CD14-positive monocyte (primary cell): ENCODE measurements around the gene ZNF783. TPM values are rescaled to one million over a fixed set of nuclear protein-coding genes. Genes with fewer than 3 reads are reported as not detected.

ENCODE experiments used
- DNase-seq, 3 donors: peaks; one replicate each; pipeline ENCODE4 v3.0.0-alpha.2; 2011 to 2022
- H2AFZ ChIP-seq: 2 replicates; pipeline ENCODE4 v1.6.0; 2012; ENCODE audit warnings: mild to moderate bottlenecking, low read depth, low read length, inconsistent platforms; ENCODE audit not compliant: insufficient read depth, poor library complexity, severe bottlenecking
- H3K27ac ChIP-seq, 2 donors: 1 replicate in 1 of 2; 2 replicates in 1 of 2; pipeline ENCODE4 v1.5.1; 2012 to 2013; ENCODE audit warnings: low read length in 2 of 2, control low read depth in 1 of 2, inconsistent platforms in 1 of 2, low read depth in 1 of 2, mild to moderate bottlenecking in 1 of 2
- H3K27me3 ChIP-seq, 2 donors: one replicate each; pipeline versions ENCODE4 v1.6.0 to v1.6.1; 2011 to 2013; ENCODE audit warnings: low read length in 2 of 2; ENCODE audit not compliant: control insufficient read depth in 2 of 2, insufficient read depth in 2 of 2
- H3K36me3 ChIP-seq, 2 donors: replicated peaks in 1 of 2; 1 replicate in 1 of 2; 2 replicates in 1 of 2; pipeline versions ENCODE4 v1.5.1 to v1.6.1; 2012 to 2013; ENCODE audit warnings: low read length in 2 of 2, control low read depth in 1 of 2, inconsistent platforms in 1 of 2, mild to moderate bottlenecking in 1 of 2; ENCODE audit not compliant: insufficient read depth in 2 of 2, control insufficient read depth in 1 of 2
- H3K4me1 ChIP-seq, 2 donors: 1 replicate in 1 of 2; 2 replicates in 1 of 2; pipeline versions ENCODE4 v1.5.1 to v1.6.1; 2012 to 2013; ENCODE audit warnings: low read length in 2 of 2, control low read depth in 1 of 2, inconsistent platforms in 1 of 2, mild to moderate bottlenecking in 1 of 2, moderate library complexity in 1 of 2; ENCODE audit not compliant: insufficient read depth in 2 of 2, control insufficient read depth in 1 of 2
- H3K4me2 ChIP-seq: replicated peaks from 2 replicates; pipeline ENCODE3; 2012; ENCODE audit warnings: low read length, moderate library complexity, mild to moderate bottlenecking; ENCODE audit not compliant: poor library complexity, severe bottlenecking; ENCODE audit errors: extremely low read depth
- H3K4me3 ChIP-seq, 3 experiments: fragments of 200-600 bp in 1 of 3; sonication (generic) in 1 of 3; replicated peaks in 1 of 3; 1 replicate in 2 of 3; 2 replicates in 1 of 3; pipeline ENCODE4 v1.5.1; 2011 to 2013; ENCODE audit warnings: low read length in 3 of 3, mild to moderate bottlenecking in 3 of 3, control low read depth in 2 of 3, low read depth in 2 of 3, inconsistent platforms in 1 of 3, moderate library complexity in 1 of 3
- H3K79me2 ChIP-seq: 2 replicates; pipeline ENCODE4 v1.6.0; 2012; ENCODE audit warnings: mild to moderate bottlenecking, control low read depth, inconsistent platforms, low read length, moderate library complexity; ENCODE audit not compliant: insufficient read depth
- H3K9ac ChIP-seq: 2 replicates; pipeline ENCODE4 v1.6.0; 2017; ENCODE audit warnings: low read length, mild to moderate bottlenecking; ENCODE audit not compliant: insufficient read depth, poor library complexity, severe bottlenecking
- H3K9me3 ChIP-seq, 2 donors: replicated peaks in 1 of 2; 1 replicate in 1 of 2; 2 replicates in 1 of 2; pipeline versions ENCODE4 v1.5.1 to v1.6.1; 2012 to 2013; ENCODE audit warnings: low read length in 2 of 2, control low read depth in 1 of 2; ENCODE audit not compliant: control insufficient read depth in 1 of 2, insufficient read depth in 1 of 2
- H4K20me1 ChIP-seq: 2 replicates; pipeline ENCODE4 v1.6.0; 2012; ENCODE audit warnings: mild to moderate bottlenecking, low read length, control low read depth, moderate library complexity; ENCODE audit not compliant: insufficient read depth
- H3K27ac Mint-ChIP-seq, 7 donors: one replicate each; pipeline ENCODE4 v1.8.0; 2020; ENCODE audit warnings: mild to moderate bottlenecking in 7 of 7, mixed read lengths in 7 of 7, moderate library complexity in 6 of 7, inconsistent platforms in 2 of 7
- H3K27me3 Mint-ChIP-seq, 3 donors: one replicate each; pipeline ENCODE4 v1.8.0; 2021 to 2022; ENCODE audit warnings: low read depth in 3 of 3, mild to moderate bottlenecking in 3 of 3, mixed read lengths in 3 of 3, moderate library complexity in 3 of 3, inconsistent platforms in 1 of 3
- H3K36me3 Mint-ChIP-seq, 2 donors: one replicate each; pipeline ENCODE4 v1.8.0; 2020; ENCODE audit warnings: mixed read lengths in 2 of 2, inconsistent platforms in 1 of 2, mild to moderate bottlenecking in 1 of 2
- H3K4me1 Mint-ChIP-seq: one replicate; pipeline ENCODE4 v1.8.0; 2020; ENCODE audit warnings: mild to moderate bottlenecking, mixed read lengths
- H3K4me3 Mint-ChIP-seq, 2 donors: one replicate each; pipeline ENCODE4 v1.8.0; 2020; ENCODE audit warnings: mild to moderate bottlenecking in 2 of 2, mixed read lengths in 2 of 2, moderate library complexity in 1 of 2
- H3K9me3 Mint-ChIP-seq, 7 donors: one replicate each; pipeline ENCODE4 v1.8.0; 2020 to 2022; ENCODE audit warnings: mixed read lengths in 7 of 7, mild to moderate bottlenecking in 6 of 7, moderate library complexity in 6 of 7, inconsistent platforms in 2 of 7
- CTCF ChIP-seq: fragments of 200-600 bp; IDR thresholded peaks from one replicate; pipeline ENCODE4 v1.8.0; 2022; ENCODE audit warnings: antibody characterized with exemption, mild to moderate bottlenecking
- WGBS: methylation state at CpG from one replicate; pipeline ENCODE4 v1.1.5; 2013; ENCODE audit warnings: missing lambda C conversion rate; ENCODE audit not compliant: insufficient coverage; 5-methylcytosine and 5-hydroxymethylcytosine counted together
- intact Hi-C, 2 donors: fragments of 100-400 bp; cut with micrococcal nuclease; formaldehyde crosslinking; loops; one replicate each; pipeline versions ENCODE4 v1.15.0 to v1.15.1; 2023
- polyA plus RNA-seq, 3 donors: library from polyadenylated mRNA; depleted of rRNA in 1 of 3; unstranded in 2 of 3; stranded (reverse) in 1 of 3; fragments of 300-500 nt in 2 of 3; fragments of >200 nt in 1 of 3; fragmentation: Illumina TruSeq in 2 of 3; gene quantifications; 1 replicate in 2 of 3; 2 replicates in 1 of 3; pipeline ENCODE4 v1.2.3, GENCODE V29; 2012 to 2021

The ZNF783 gene
- polyA plus RNA-seq, 3 donors = 1.2 to 16.7 (median 1.5) TPM

- Histone ChIP-seq H3K4me3 (no peak overlapping the region), H3K9ac (no peak overlapping the region), H3K9me3 (no peaks in the 10 kb centered on the region), H4K20me1 (peaks cover 11% of the 10 kb centered on the region), H3K27me3 (no peaks in the 10 kb centered on the region), H3K4me2 (no peak overlapping the region), H3K36me3 (no peaks in the 10 kb centered on the region), H3K79me2 (peaks cover 28% of the 10 kb centered on the region), H3K4me1 (peaks cover 17 to 20% of the 10 kb centered on the region in 2 donors), H3K27ac (no peak overlapping the region), H2AFZ (no peak overlapping the region)
- H3K4me1 Mint-ChIP-seq = peaks cover 28% of the 10 kb centered on the region
- intact Hi-C loops = no loop called here
- peaks cover 0 to 6% of the 10 kb centered on the region in 2 donors for H3K36me3 Mint-ChIP-seq
- H3K9me3 Mint-ChIP-seq = peaks cover under 1 to 4% (median 1%) of the 10 kb centered on the region in 7 donors
- H3K27ac Mint-ChIP-seq = no peak overlapping the region
- no peak for TF ChIP-seq CTCF
- no peak overlapping the region for H3K4me3 Mint-ChIP-seq
- WGBS = 75% methylated on average over 1 of the region's 7 CpGs
- H3K27me3 Mint-ChIP-seq = peaks cover 2 to 11% (median 2%) of the 10 kb centered on the region in 3 donors
- no peak for DNase-seq
Measured at GRCh38 chr7:149237502-149237901, 24.5 kb upstream of the ZNF783 start.

- WGBS = no CpG with 5 or more reads among the region's 3 CpGs
- peak overlapping the region in 1 of 7 donors; percentile 17 for H3K27ac Mint-ChIP-seq
Measured at GRCh38 chr7:149238051-149238450, 23.9 kb upstream of the ZNF783 start.

More at GRCh38 chr7:149238051-149238450, 23.9 kb upstream of the ZNF783 start:
- Histone ChIP-seq H2AFZ (no peak overlapping the region), H3K9ac (no peak overlapping the region), H3K27me3 (no peaks in the 10 kb centered on the region), H3K4me1 (peaks cover 17 to 20% of the 10 kb centered on the region in 2 donors), H3K79me2 (peaks cover 30% of the 10 kb centered on the region), H4K20me1 (peaks cover 11% of the 10 kb centered on the region), H3K36me3 (no peaks in the 10 kb centered on the region), H3K27ac (no peak overlapping the region), H3K9me3 (peaks cover 3 to 4% of the 10 kb centered on the region in 2 donors), H3K4me2 (no peak overlapping the region), H3K4me3 (no peak overlapping the region)
- H3K36me3 Mint-ChIP-seq = peaks cover 0 to 11% of the 10 kb centered on the region in 2 donors
- intact Hi-C loops = no loop called here
- DNase-seq = no peak
- peak overlapping the region in 1 of 2 donors; percentile 2 for H3K4me3 Mint-ChIP-seq
- peaks cover 3 to 9% (median 6%) of the 10 kb centered on the region in 7 donors for H3K9me3 Mint-ChIP-seq
- peaks cover 28% of the 10 kb centered on the region for H3K4me1 Mint-ChIP-seq
- peaks cover 2 to 5% (median 2%) of the 10 kb centered on the region in 3 donors for H3K27me3 Mint-ChIP-seq
- no peak for TF ChIP-seq CTCF
